ENCODE measurements around the gene FBLIM1.

DNA sequence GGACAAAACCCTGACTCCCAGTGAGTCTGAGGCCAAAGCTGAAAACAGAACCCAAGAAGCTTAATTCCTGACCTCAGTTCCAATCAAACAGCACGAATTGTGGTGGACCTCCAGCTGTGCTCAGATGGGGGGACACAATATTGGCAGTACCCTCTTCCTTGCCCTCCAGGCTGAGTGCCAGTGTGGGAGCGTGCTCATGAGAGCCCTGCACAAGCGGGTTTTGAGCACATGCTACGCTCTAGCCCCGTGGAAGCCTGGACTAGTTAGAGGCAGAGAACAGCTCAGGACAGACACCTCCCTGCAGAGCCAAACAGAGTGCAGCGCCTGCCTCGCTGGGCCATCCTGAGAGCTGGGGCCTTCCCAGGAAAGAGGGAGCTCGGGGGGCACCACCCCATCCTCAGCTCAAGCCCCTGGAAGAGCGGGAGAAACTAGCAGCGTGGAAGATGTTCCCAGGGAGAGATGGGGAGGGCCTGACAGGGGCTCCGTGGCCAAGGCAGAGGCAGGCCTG is 25.3 kb upstream of the FBLIM1 start:
- TF ChIP-seq CTCF (IDR thresholded peaks at IDR 0.05; ENCODE audit: low read depth, low read length) (no peak), POLR2A (IDR thresholded peaks at IDR 0.05; ENCODE audit: extremely low read depth, insufficient read length) (no peak), MYC (IDR thresholded peaks at IDR 0.05; ENCODE audit: low read depth, low read length) (no peak)
- TF ChIP-seq, protein P1, sequence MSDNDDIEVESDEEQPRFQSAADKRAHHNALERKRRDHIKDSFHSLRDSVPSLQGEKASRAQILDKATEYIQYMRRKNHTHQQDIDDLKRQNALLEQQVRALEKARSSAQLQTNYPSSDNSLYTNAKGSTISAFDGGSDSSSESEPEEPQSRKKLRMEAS (IDR thresholded peaks at IDR 0.05; ENCODE audit: low read depth, low read length): no peak
